GM19099 (cell line): Measurements from ENCODE around the gene LXN.

Experiments used
- POLR2A ChIP-seq: IDR thresholded peaks from 3 replicates; pipeline ENCODE4 v1.6.1; 2011; ENCODE audit warnings: low read depth; ENCODE audit not compliant: insufficient read length; ENCODE audit errors: extremely low read depth

The LXN gene

GRCh38 chr3:158642474-158643210, 29.8 kb downstream of the LXN start:
- no peak for TF ChIP-seq POLR2A

DNA sequence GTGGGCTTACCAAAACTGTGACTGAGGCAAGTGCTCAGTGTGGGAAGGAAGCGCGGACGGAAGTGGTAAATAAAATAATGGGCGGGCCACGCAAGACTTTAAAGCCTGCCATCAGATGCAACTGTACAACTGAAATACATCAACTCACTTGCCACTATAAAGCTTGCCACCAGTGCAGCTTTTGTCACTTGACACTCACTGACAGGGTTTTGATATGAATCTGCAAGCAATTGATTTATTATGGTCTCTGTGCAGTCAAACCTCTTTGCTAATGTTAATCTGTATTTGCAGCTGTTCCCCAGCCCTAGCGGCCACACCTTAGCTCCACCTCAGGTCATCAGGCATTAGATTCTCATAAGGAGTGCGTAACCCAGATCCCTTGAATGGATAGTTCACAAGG, 30.4 kb downstream of the LXN start:
- no peak for TF ChIP-seq POLR2A

DNA sequence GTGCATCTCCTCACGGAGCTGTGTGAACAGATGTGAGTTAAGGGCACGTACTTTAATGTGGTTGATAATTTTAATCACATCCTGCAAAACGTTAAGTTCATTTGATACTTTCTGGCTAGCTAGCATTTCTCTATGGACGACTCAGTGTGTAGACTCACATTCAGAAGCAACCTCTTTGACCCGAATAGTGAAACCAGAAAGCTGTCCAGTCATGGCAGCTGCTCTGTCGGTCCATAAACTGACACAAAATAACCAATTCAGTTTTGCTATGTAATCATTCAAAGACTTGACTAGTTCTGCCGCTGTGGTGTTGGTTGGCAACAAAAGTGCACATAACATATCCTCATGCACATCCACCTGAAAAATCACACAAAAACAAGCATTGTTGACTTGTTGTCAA, 31.8 kb downstream of the LXN start:
- TF ChIP-seq POLR2A: no peak

DNA sequence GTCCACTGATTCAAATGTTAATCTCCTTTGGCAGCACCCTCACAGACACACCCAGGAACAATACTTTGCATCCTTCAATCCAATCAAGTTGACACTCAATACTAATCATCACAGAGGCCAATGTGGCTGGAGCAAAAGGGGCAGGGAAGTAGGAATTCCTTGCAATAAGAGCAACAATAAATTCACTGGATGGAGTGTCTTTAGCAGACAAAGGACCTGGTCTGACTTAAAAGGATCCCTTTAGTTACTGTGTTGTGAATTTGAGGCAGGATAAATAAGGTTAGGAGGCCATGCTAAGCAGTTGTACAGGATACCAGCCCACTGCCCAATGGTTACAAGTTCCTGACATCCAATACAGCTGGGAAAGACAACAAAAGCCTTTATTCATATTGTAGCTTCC, 40.5 kb downstream of the LXN start:
- TF ChIP-seq POLR2A: no peak

GRCh38 chr3:158625881-158626280, 46.6 kb downstream of the LXN start:
- TF ChIP-seq POLR2A: no peak

- no peak for TF ChIP-seq POLR2A
Measured at GRCh38 chr3:158617982-158618875, 54.2 kb downstream of the LXN start.
